ENCODE data around the gene SERTAD3.

DNA sequence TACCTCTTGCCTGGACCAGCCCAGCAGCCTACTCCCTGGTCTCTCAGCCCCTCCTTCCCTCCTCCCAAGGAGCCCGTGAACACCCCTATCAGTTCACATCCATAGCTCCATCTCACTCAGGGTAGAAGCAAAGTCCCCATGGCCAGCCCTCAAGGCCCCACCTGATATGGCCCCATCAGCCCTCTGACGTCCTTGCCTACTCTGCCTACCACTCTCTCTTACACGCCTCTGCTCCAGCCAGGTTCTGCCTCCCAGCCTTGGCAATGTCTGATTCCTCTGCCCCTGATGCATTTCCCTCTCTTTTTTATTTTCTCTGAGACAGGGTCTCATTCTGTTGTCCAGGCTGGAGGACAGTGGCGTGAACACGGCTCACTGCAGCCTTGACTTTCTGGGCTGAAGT is 7.9 kb upstream of the SERTAD3 start:
- TF ChIP-seq EZH2 (IDR thresholded peaks at IDR 0.05; ENCODE audit: insufficient read depth, poor library complexity, severe bottlenecking) (no peak), EZH2phosphoT487 (IDR thresholded peaks at IDR 0.05; ENCODE audit: insufficient read depth, low read depth) (no peak)

Data from GM23248 (cell line).